HG03095 (cell line): ENCODE data around the gene LOXL3.
"Not testable (repeated sequence)": the region's sequence is repeated elsewhere in the genome, so short reads cannot be mapped to it uniquely, and the experiment has no call there.

ENCODE experiments used
- ATAC-seq: cut with Tn5 transposase; IDR thresholded peaks from one replicate; pipeline ENCODE4 v1.9.1; 2021; ENCODE audit warnings: moderate library complexity; ENCODE audit not compliant: unreplicated experiment

The LOXL3 gene

GRCh38 chr2:74496997-74497776 lies 56.6 kb downstream of the LOXL3 start:
- no peak for ATAC-seq

DNA sequence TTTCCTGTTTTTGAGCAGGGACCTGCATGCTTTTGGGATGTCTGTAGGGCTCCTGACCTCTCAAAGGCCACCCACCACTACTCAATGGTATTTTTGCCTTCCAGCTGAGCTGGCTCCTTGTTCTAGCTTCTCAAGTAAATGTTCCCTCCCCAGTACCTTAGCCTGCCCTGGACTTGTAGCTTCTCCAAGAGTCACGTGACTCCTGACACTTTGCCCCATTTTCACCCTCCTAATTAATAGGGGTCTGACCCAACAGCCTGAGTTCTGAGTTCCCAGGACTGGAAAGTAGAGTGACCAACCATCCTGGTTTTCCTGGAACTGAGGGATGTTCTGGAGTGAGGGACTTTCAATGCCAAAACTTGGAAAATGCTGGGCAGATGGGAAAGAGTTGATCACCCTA lies 58.3 kb downstream of the LOXL3 start:
- no peak for ATAC-seq

DNA sequence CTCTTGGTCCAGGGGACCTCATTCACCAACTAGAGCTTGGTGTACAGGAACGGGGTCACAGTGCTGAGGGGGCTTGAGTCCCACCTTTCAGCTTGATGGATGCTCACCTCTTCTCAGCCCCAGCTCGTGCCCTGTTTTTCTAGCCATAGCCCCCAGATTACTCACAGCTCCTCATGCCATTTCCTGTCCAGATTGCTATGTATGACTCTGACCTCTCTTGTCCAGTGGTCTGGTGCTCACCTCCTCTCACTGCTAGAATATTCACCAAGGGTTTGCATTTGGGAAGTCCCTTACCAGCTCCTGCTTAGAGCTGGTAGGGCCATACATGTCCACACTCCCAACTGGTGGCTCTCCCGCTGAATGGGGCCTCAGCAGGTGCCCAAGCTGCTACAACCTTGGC lies 60.2 kb downstream of the LOXL3 start:
- no peak for ATAC-seq

GRCh38 chr2:74491648-74492544 lies 61.8 kb downstream of the LOXL3 start:
- ATAC-seq: no peak

- no peak for ATAC-seq
Observed at GRCh38 chr2:74489906-74490305, 63.8 kb downstream of the LOXL3 start.

- no peak for ATAC-seq
Observed at GRCh38 chr2:74488643-74489481, 64.9 kb downstream of the LOXL3 start.

GRCh38 chr2:74486141-74486540 lies 67.6 kb downstream of the LOXL3 start:
- ATAC-seq: no peak

- ATAC-seq: not testable (repeated sequence)
Observed at GRCh38 chr2:74483675-74484164, 70.0 kb downstream of the LOXL3 start.

DNA sequence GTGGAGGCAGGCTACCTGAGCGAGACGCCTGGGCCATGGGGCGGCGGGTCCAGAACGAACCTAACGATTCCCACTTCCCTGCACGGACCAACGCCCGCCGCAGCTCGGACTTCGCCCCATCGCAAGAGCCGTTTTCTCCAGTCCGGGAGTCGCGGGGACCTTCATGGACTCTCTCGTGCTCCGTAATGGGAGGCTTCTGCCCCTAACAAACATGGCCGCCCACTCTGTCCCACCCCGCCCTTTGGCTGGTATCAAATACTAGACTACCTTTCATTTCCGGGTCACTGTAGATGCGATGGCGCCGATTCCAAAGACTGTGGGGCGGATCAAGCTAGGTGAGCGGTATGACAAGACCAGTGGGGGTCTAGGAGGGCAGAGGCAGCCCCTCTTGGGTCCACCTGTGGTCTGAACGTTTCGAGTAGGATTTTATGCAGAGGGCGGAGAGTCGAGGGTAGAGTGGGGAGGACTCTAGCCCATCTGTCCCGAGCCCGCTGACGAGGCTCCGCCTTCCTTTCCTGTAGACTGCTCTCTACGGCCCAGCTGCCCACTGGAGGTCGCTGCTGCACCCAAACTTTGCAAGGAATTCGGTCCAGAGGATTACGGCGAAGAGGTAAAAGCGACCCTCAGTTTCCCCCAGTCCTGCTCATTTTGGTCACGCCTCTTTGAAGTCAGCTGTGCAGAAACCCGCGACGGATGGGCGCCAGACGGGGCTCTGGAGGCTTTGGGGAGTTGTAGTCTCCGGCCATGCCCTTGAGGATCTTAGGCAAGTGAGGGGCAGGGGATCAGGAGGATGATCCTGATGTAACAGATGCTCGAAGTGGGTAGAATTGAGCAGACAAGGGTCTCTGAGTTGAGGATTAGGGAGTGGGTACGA lies 70.7 kb downstream of the LOXL3 start, which contains the start of the genes CCDC142 and TTC31:
CCDC142 (minus strand) TSS at position 198 of the 874 bp plus-strand sequence; CDS start at position 37, 161 bp downstream.
TTC31 (plus strand) TSS at position 281 of the 874 bp plus-strand sequence; CDS start at position 296, 15 bp downstream.
- ATAC-seq: peak; percentile 88
